AG04449 (cell line): Measurements from ENCODE around the gene KLK4.
A peak's percentile ranks its signal among the peaks of the same experiment; 100 is the strongest.

Source experiments
- CTCF ChIA-PET: fragments of 350-600 bp; formaldehyde crosslinking; extraction: SDS; loops from one replicate; lab custom pipeline; 2021; ENCODE audit warnings: antibody characterized with exemption; lab: Yijun Ruan, JAX
- POLR2A ChIA-PET: fragments of 400-600, 350-600 bp; formaldehyde crosslinking; extraction: SDS; loops from one replicate; lab custom pipeline; 2020; ENCODE audit warnings: antibody characterized with exemption, inconsistent platforms; lab: Yijun Ruan, JAX
- DNase-seq: peaks from one replicate; pipeline ENCODE4 v3.0.0-alpha.2; 2010; ENCODE audit warnings: low read depth, low spot score
- H3K4me3 ChIP-seq: 2 replicates; pipeline ENCODE4 v1.5.1; 2011; ENCODE audit warnings: low read depth, mild to moderate bottlenecking, control low read depth, low read length
- CTCF ChIP-seq: IDR thresholded peaks from one replicate; pipeline ENCODE4 v1.5.1; 2011; ENCODE audit warnings: mild to moderate bottlenecking, moderate library complexity, low read length, control low read depth, inconsistent platforms; ENCODE audit not compliant: insufficient read depth; ENCODE audit errors: missing control alignments

Gene KLK4

DNA sequence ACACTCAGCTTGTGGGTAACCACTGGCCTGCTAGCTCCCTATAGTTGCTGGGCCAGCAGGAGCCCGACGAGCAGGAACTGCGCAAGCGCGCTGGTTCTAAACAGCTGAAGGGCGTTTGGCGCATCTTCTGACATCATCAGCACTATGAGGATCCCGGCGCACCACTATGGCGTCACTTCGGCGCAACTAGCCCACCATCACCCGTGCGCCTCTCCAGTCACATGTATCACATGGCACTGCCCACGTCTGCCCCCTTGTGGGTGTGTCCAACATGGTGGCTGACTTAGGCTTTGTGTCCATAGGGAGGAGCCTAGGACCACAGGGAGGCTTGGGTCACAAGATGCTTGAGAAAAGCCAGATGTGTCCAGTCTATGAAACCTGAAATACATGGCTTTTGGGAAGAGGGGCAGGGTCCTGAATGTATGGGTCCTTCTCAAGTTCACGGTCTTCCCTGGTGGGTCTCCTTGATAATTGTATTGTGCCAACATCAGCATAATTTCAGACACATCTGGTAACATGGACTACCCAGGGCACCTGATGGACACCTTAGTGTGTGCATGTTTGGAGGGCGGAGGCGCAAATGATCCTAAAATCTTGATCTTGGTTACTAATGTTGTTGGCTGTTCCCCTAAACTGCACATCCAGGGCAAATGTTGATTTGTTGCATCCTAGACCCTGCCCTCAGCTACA is 18.0 kb downstream of the KLK4 start:
- no peak overlapping the region for H3K4me3 ChIP-seq
- CTCF ChIA-PET = no interaction called here
- TF ChIP-seq CTCF = no peak
- DNase-seq = no peak
- POLR2A ChIA-PET = no interaction called here

DNA sequence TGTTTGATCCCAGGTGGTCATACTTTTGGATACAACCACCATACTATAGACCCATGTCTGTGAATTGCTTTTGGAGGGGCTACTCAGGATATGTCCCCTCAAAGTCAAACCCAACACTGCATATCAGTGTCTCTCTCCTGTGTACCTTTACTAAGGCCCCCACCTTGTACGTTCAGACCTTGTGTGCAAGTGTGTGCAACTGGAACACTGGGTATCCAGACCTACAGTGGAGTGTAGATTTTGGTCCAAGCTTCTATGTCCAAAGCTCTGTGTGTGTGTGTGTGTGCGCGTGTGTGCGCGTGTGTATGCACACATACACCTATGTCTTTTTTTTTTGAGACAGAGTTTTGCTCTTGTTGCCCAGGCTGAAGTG is 20.0 kb downstream of the KLK4 start:
- POLR2A ChIA-PET = no interaction called here
- CTCF ChIA-PET = no interaction called here
- TF ChIP-seq CTCF = no peak
- no peak for DNase-seq
- H3K4me3 ChIP-seq = no peak overlapping the region

- peak; percentile 14 for DNase-seq
- no peak for TF ChIP-seq CTCF
- POLR2A ChIA-PET = no interaction called here
- CTCF ChIA-PET = no interaction called here
- no peak overlapping the region for H3K4me3 ChIP-seq
These were observed 20.6 kb downstream of the KLK4 start for GRCh38 chr19:50890422-50891252.

- no peak for DNase-seq
- ChIA-PET CTCF (interaction anchor here (0.8 kb wide), 1 partner anchor 334 kb away, joined by 3 read pairs; no protein-coding TSS in a partner anchor), POLR2A (no interaction called here)
- TF ChIP-seq CTCF = no peak
- no peak overlapping the region for H3K4me3 ChIP-seq
These were observed 21.6 kb downstream of the KLK4 start for GRCh38 chr19:50889638-50890037.

DNA sequence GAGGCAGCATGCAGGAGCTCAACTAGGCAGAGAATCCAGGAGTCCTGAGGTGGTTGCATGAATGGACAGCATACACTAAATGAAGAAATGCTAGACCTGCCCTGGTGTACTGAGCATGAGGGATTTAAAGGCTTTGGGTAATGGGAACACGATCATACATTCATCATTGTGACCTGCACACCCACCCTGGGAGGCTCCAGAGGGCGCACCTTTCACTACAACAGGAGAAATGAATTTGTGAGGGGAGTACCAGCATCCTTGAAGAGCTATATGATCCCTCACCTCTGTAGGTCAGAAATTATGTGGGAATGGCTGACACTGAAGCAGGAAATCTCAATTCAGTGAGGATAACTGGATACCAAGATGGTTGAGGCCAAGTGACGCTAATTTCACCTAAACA is 29.0 kb downstream of the KLK4 start:
- ChIA-PET CTCF (no interaction called here), POLR2A (no interaction called here)
- TF ChIP-seq CTCF = no peak
- no peak for DNase-seq
- H3K4me3 ChIP-seq = no peak overlapping the region

DNA sequence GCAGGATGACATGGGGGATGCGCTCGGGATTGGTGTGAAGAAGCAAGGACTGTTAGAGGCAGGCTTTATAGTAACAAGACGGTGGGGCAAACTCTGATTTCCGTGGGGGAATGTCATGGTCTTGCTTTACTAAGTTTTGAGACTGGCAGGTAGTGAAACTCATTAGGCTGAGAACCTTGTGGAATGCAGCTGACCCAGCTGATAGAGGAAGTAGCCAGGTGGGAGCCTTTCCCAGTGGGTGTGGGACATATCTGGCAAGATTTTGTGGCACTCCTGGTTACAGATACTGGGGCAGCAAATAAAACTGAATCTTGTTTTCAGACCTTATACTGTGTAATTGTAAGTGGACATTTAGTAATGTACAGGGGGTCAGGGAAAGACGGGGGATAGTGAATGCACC is 31.0 kb downstream of the KLK4 start:
- CTCF ChIA-PET = no interaction called here
- TF ChIP-seq CTCF = no peak

More for the DNA sequence above, 31.0 kb downstream of the KLK4 start:
- no peak for DNase-seq
- H3K4me3 ChIP-seq = no peak overlapping the region
- POLR2A ChIA-PET = no interaction called here
